T follicular helper cell (primary cell): ENCODE measurements around the gene UAP1L1.

Experiments
- DNase-seq: peaks from one replicate; pipeline ENCODE4 v3.0.0-alpha.2; 2020; ENCODE audit warnings: low read depth

UAP1L1 gene

GRCh38 chr9:137042751-137043727 lies 34.3 kb upstream of the UAP1L1 start:
- no peak for DNase-seq

GRCh38 chr9:137044037-137044436 lies 33.3 kb upstream of the UAP1L1 start:
- DNase-seq, result no peak

DNA sequence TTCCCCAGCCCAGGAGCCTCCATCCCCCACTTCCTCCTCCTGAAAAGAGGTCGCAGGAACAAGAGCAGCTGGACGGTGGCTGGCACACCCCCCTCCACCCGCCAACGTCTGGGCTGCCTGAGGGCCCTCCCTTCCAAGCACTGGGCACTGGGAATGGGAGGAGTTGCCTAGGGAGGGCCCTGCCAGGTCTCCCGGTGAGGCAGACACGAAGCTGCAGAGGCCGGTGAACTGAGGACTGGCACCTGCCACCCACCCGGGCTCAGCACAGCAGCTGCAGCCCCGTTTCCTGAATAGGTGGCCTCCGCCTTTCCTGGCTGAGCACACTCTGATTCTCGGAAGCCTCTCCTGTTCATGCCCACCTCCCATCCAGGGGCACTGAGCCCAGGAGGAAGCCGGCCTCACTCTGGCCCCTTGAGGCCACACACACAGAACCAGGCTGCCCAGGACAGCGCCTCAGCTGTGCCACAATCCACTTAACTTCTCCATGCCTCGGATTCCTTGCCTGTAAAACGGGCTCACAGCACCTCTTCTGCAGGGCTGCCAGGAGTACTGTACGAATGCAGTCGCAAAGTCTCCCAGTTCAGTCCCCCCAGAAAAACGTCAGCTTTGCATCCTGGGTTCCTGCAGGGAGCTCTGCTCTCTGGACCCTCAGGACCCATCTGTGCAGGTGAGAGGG lies 32.7 kb upstream of the UAP1L1 start:
- no peak for DNase-seq

DNA sequence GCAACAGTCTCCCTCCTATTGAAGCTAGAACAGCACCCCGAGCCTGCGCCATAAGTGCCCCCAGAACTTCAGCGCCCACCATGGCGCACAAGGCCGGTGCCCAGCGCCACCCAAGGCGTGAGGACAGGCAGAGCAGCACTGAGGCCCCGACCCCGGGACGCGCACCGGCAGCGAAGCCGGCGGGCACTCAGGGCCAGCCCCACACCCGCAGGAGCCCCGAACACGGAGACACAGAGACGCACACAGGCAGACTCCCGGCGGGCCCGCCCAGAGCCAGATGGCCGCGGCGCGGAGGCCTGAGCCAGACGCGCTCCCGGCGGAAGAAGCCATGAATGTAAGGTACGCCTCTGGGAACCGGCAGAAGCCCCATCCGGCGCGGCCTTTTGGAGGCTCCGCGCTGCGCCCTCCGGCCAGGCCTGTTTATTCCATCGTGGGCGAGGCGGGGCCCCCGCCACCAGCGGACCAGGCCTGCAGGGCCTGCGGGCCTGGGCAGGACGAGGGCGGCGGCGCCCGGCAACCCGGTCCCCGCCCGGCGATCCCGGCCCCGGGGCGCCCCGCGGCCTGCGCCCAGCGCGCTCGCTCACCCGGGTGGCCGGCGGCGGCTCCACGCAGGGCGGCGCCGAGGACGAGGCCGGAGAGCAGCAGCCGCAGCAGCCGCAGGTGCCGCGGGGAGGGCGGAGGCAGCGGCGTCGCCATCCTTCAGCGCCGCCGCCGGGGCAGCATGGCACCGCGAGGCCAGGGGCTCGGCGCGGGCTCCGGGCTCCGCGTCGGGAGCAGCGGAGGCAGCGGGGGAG lies 31.8 kb upstream of the UAP1L1 start:
- DNase-seq, result no peak

GRCh38 chr9:137046088-137046787 lies 31.1 kb upstream of the UAP1L1 start, which contains the start of gene NPDC1:
Gene NPDC1, minus strand, starts transcription at chr9:137046177. Its CDS starts 188 bp downstream, at chr9:137045989.
- DNase-seq, result peak; percentile 70

DNA sequence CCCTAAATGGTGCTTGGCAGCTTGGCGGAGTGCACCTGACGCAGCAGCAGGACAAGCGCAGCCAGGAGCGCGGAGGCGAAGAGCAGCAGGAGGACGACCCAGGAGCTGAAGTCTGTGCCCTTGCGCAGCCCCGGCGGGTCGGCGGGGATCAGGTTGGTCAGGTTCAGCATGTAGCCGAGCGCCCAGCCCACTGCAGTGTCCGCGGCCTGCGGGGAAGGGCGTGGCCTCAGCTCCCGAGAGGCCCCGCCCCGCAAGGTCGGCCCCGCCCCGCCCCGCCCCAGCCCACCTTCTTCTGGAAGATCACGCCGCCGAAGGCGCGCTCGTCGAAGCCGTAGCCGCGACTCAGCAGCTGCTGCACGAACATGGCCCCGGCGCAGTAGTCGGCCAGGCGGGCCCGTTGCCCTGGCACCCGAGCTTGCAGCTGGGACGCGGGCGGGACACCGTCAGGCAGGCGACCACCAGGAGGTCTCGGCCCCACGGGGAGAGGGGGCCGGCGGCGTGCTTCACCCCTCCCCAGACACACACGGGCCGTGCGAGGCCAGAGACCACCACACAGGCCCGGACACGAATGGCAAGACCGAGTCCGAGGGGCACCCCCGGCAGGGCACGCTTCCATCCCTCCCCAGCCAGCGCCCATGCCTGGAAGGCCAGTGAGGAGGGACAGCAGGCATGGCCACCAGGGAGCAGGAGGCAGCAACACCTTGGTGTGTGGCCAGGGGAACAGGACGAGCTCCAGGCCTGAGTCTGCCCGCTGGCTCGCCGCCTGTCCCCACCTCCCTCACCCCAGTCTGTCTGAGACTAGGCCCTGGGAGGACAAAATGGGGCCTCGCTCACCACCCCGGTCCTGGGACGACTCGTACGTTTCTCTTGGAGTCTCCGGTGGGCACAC lies 28.4 kb upstream of the UAP1L1 start:
- no peak for DNase-seq

GRCh38 chr9:137049544-137050449 lies 27.5 kb upstream of the UAP1L1 start:
- no peak for DNase-seq

DNA sequence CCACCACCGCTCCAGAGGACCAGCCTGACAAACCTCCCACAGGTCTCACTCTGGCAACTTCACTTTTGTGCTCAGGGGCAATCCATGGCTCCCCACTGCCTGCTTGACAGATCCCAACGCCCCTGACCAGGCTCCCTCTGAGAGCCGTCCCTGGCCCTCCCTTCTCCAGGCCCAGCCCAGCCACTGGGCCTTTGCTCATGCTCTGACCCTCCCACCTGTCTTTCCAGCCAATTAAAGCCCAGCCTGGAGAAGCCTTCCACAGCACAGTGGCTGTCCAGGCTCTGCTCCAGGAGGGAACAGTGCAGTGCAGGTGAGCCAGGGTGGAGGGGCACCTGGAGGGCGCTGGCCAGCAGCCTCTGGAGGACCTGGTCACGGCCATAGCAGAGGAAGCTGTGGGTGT lies 26.7 kb upstream of the UAP1L1 start:
- DNase-seq, result no peak

GRCh38 chr9:137051145-137051724 lies 26.1 kb upstream of the UAP1L1 start:
- no peak for DNase-seq

- DNase-seq, result no peak
These were observed 25.0 kb upstream of the UAP1L1 start for GRCh38 chr9:137052293-137052692.

- no peak for DNase-seq
These were observed 24.0 kb upstream of the UAP1L1 start for GRCh38 chr9:137052998-137053943.

- DNase-seq, result no peak
These were observed 23.1 kb upstream of the UAP1L1 start, which contains the start of gene ENTPD2 for GRCh38 chr9:137053944-137054931. Gene ENTPD2, minus strand, starts transcription at chr9:137054061. Its CDS starts 64 bp downstream, at chr9:137053997.

DNA sequence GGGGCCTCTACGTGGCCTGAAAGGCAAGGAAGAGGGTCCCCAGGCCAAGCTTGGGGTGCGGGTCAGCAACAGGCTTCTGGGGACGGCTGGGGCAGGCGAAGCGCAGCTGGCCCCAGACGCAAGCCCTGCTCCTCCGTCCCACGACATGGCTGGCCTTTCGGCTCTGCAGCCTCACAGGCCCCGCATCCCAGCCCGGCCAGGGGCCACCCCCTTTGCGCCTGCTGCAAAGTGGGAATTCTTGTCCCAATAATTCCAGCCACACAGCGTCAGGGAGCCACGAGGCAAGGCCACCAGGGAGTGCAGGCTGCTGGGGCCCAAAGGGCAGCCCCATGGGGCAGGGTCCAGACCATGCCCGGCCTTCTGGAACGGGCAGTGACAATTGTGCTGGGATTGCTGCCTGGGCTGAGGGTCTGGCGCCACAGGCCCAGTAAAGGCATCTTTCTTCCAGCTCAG lies 22.4 kb upstream of the UAP1L1 start:
- DNase-seq, result no peak

DNA sequence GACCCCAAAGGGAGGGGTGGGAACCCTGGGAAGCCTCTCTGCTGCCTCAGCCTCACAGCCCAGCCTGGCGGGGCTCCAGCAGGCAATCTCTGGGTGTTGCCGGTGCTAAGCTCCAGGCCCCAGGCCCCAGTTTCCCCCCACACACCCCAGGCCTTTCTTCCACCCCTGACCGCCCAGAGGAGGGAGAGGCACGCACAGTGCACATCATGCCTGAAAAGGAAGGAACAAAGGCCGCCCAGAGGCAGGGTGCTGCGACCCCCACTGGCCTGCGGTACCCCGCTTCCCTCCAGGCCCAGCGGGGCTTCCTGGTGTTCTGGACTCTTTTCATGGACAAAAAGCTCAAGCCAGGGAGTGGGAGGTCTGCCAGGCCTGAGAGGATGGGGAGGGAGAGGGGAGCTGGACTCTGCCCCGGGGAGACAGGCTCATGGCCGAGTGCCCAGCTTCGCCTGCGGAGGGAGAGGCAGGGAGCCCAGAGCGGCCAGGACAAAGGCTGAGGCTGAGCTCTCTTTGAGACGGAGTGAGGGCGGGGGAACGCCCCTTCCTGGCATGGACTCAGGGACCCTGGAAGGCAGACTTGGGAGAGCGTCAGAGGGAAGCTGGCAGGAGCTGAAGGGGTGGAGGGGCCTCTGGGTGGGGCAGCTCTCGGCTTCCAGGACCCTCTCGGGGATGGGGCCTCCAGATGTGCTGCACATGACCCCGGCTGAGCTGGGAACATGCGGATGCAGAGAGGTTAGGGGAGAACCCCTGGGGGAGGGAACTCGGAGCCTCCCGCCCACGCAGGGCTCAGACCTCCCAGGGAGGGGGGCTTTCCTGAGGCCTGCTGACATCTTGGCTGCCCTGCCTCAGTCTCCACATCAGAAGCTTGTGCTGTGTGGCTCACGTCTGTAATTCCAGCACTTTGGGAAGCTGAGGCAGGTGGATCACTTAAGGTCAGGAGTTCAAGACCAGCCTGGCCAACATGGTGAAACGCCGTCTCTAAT lies 21.6 kb upstream of the UAP1L1 start:
- DNase-seq, result no peak

- no peak for DNase-seq
These were observed 20.4 kb upstream of the UAP1L1 start for GRCh38 chr9:137056739-137057415.
